Activated T-cell treated with anti-CD3 and anti-CD28 coated beads, Interleukin-2, amount 50 U/mL, for 48 hours (primary cell): ENCODE data around the gene PRR5L.

ENCODE experiments used
- DNase-seq, 2 experiments: peaks; one replicate each; pipeline ENCODE4 v3.0.0-alpha.2; 2020

PRR5L gene

DNA sequence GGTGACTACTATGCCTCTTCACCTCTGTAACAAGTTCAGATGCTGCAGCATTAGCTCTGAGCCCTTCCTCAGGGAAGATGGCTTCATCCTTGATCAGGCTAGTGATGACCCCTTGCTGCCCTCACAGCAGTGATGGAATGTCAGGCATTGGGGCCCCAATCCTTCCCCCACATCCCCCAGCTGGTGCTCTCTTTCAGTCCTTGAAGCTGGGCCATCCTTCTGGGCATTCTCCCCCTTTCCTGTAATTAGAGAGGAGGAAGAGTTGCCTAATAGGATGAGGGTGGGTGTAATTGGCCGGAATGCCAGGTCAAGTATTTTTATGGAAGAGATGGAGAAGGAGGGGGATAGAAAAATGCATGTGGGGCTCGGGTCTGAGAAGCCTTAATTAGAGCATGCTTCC is 151.4 kb downstream of the PRR5L start:
- no peak for DNase-seq

DNA sequence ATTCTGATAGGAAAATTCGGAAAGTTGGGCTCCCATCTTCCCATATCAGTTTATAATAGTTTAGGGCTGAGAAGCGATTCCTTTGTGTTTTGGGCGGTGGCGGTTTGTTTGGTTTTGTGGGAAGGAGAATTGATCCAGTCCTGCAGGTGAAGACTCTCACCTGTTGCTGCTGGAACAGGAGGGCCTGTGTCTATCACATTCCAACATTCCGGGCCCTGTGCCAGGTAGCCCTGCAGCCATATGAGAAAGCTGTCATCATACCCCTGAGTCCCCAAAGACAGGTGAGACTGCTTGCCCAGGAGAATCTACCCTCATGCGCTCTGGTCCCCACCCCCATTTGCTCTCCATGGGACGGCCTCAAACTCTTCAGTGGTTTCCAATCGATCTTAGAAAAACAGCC is 151.9 kb downstream of the PRR5L start:
- DNase-seq, result no peak

DNA sequence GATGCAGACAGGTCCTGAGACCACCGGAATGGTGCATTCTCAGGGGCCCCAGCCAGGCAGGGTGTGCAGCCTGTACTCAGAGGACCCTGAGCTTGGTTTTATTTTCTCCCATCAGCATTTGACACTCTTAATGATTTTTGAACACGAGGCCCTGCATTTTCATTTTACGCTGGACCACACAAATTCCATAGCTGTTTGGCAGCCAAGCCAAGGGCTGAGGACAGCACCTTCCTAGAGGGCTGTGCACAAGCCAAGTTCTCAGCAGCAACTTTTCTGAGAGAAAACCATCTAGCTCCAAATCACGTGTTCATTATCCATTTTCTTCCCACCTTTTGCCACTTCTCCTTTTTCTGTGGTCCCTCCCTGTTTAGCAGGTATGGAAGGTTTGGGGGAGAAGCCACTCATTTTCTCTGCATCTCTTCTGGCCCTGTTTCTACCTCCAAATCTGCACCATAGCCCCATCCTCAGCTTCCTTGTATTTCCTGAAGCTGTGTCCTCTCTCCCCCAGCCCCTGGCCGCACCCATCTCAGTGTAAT is 153.5 kb downstream of the PRR5L start:
- DNase-seq, result no peak

DNA sequence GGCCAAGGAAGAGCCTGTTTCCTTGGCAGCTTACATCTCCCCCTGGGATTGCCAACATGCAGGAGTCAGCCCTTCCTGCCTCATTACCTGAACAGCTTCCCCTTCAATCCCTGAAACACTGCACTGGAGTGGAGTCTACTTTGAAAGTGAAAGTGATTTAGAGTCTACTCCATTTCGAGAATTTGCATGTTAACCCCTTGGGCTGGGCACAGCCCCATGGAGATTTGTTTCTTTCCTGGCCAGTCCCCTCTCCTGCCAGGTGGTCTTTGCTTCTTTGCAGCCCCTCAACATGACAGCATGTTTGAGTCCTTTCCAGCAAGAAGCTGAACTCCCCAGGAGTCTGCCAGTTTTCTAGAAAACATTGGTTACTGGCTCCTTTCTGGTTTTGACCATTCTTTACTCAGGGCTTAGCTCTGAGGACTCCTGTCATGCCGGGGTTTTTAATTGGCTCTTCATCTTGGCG is 154.1 kb downstream of the PRR5L start:
- no peak for DNase-seq

- no peak for DNase-seq
Measured at GRCh38 chr11:36451045-36451444, 155.0 kb downstream of the PRR5L start.

DNA sequence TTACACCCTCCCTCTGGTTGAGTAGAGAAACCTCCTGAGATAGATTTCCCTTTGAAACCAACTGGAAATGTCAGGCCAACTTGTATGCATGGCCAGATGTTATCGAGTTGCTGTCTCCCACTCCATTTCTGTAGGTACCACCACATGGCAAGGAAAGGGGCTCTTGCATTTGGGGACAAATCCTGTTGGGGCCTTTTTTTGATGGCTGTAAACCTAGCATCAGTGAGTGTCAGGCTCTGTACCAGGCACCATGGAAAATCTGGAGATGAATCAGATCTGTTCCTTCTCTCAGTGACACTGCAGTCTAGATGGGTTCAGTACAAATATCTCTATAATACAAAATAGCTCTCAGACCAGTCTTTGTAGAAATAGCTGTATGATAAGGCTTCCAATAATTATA is 155.6 kb downstream of the PRR5L start:
- no peak for DNase-seq

GRCh38 chr11:36452236-36452940 is 156.3 kb downstream of the PRR5L start:
- DNase-seq, result peak in 1 of 2 experiments; percentile 32

- DNase-seq, result no peak
Measured at GRCh38 chr11:36452961-36453360, 156.9 kb downstream of the PRR5L start.

DNA sequence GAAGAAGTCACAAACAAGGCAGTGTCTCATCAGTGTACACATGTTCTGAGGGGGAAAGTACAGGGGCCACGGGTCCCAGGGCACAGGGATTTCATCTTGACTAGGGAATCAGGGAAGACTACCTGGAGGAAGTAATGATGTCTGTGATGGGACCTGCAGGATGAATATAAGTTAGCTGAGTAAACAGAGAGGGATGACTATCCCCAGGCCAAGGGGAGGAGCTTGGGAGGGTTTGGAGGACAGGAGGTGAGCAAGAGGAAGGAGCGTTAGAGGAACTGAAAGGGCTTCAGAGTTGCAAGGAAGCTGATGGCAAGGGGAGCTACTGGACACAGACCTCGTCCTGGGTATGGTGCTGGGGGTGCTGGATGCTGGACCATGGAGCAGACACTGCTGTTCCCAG is 157.6 kb downstream of the PRR5L start:
- DNase-seq, result no peak

- DNase-seq, result no peak
Measured at GRCh38 chr11:36454551-36454940, 158.5 kb downstream of the PRR5L start.

GRCh38 chr11:36454941-36455631 is 159.0 kb downstream of the PRR5L start:
- DNase-seq, result no peak

- DNase-seq, result no peak
Measured at GRCh38 chr11:36455658-36456111, 159.6 kb downstream of the PRR5L start.

DNA sequence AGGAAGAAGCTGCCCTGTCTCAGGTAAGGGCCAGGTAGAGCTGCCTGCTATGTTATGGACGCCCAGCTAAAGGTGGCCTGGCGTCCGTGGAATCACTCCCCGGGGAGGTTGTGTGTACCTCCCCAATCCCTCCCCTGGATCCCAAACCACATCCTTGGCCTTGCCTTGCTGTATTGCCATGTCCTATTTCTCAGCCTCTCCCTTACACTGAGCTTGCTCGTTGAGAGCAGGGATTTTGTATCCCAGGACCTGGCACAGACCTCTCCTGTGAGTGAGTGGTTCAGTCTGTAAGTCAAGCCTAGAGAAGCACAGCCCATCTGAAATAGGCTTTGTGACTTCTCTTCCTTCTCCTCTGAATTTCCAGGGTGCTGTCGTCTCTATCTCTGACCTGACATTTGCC is 160.1 kb downstream of the PRR5L start:
- no peak for DNase-seq

DNA sequence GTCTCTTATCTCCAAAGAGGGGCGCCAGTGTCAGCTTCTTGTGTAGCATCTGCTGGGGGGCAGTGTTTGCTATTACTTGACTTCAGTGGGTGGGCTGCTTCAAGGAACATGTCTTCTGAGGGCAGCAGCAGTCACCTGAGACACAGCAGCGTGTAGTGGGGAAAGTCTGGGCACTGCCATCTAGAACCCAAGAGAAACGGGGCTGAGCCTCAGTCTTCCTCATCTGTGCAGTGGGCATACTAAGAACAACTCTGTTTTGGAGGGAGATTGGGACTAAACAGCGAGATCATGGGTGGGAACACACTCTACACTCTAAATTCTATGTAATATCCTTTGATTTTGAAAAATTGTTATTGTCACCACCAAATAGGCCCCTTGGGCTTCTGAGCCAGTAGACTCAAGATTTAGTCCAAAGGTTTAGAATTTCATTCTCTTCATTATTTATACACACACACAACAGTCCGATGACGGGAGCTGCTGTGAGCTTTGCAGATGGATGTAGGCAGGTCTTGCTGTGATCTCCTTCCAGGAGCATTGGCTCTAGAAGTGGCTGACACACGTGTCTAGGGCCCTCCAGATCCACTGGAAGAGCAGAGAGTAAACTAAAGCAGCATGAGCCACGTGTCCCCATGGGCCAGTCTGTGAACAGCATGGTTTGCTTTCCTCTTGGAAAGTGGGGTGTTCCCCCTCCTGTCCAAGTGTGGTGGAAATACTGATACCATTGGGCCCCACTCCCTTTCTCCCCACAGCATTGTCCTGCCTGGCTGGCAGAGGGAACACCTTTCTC is 162.2 kb downstream of the PRR5L start:
- no peak for DNase-seq

DNA sequence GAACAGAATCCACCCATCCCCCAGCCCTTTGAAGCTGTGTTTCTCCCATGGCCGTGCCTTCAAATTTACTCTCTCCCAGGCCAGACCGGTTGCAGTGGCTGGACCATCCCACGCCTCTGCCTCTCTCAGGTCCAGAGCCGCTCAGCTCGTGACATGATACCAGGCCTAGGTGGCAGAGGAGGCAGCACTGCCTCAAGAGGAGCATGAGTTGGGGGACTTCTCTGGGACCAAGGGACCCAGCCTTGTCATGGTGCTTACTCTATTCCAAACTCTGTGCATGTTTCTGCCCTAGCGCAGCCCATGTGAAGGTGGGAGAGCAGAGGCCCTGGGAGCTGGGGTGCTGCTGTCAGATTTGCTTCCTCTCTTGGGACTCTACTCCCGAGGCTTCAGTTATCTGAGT is 163.0 kb downstream of the PRR5L start:
- DNase-seq, result no peak

DNA sequence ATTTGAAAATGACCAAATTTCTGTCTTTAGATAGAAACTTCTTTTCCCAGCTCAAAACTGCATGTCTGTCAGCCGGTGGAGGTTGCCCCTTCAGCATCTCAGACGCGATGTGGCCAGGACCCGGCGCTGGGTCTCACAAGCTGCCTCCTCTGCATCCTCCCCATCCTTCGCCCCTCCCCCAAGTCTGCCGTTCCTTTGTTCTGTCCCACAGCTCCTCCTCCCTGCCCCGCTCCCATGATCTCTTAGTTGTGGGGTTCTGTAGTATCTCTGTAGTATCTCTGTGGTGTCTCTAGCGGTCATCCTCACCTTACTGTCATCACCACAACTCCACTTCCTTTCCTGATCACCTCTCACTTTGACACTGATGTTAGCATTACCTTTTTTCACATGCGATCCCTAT is 164.1 kb downstream of the PRR5L start:
- DNase-seq, result no peak

DNA sequence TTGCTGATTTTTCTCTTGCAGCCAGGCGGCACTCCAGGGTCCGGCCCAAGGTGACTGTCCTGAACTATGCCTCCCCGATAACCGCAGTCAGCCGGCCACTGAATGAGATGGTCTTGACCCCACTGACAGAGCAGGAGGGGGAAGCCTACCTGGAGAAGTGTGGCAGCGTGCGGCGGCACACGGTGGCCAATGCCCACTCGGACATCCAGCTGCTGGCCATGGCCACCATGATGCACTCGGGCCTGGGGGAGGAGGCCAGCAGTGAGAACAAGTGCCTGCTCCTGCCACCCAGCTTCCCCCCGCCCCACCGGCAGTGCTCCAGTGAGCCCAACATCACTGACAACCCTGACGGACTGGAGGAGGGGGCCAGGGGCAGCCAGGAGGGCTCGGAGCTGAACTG is 166.2 kb downstream of the PRR5L start:
- no peak for DNase-seq

DNA sequence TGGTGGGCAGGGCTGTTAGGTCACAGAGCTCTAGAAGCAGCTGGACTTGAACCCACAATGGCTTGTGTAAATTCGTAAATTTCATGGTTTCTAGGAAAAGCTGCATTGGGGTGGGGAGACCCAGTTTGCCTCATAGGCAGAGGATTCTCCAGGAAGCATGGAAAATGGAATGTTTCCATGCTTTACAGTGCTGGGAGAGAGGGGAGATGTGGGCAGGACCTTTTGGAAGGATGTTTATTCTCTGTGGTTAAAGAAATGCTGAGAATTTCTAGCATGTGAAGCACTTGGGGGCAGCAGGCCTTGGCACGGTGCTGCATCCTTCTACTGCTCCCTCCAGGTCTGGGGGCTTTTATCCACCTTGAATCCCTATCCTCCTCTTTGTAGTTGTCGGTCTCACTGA is 167.7 kb downstream of the PRR5L start:
- DNase-seq, result no peak

- no peak for DNase-seq
Measured at GRCh38 chr11:36464720-36465119, 168.6 kb downstream of the PRR5L start.

GRCh38 chr11:36465449-36466163 is 169.5 kb downstream of the PRR5L start:
- no peak for DNase-seq

DNA sequence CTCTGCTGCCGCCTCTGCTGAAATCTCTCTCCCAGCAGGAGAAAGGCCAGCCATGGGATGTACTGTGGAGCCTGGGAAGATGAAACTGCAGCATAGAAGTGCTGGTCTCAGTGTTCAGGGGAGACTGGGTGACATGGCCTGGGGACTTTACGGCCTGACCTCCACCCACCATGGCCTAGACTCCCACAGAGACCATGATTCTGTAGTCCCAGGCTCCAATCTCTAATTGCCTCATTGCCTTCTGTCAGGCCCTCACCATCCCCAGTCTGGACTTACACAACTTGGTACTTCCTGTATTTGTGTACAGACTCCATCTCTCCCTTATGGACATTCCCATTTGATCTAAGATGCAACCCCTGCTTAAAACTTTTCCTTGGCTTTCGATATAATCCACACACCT is 170.9 kb downstream of the PRR5L start:
- DNase-seq, result no peak

DNA sequence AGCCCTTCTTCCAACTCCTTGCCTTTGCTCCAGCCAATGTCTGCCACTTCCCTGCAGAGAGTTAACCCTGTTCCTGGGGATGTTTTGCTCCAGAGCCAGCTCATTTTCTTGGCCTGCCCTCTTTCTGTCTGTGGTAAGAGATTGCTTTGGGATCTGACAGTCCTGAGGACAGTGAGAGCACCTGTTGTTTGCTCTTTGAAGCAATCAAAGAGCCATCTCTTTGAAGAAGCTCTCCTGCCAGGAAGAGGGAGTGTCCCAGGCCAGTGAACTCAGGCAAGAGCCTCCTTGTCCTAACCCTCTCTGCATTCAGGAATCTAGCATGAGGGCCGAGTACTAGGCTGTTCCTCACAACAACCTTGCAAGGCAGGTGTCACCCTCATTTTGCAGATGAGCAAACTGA is 171.8 kb downstream of the PRR5L start:
- DNase-seq, result no peak

DNA sequence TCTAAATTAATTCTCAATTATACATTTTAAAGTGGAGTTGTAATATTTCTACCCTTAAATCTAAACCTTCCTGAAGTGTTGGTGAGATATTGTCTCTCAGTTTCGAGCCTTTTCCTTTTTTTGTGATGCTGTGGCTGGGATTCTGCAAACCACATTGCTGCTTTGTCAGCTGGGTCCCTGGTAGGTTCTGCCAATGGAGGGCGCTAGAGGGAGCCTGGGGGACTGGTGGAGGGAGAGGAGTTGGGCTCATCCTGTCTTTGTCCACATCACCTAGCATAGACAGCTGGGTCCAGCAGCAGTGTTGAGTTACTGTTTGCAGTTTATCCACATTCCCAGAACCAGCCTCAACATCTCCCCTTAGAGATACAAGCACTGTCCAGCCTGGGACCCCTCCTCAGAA is 173.0 kb downstream of the PRR5L start:
- DNase-seq, result peak; percentile 38 to 50
